Uterus (tissue), 2 donors: Measurements from ENCODE around the gene MPV17L.
"Not testable (repeated sequence)": the region's sequence is repeated elsewhere in the genome, so short reads cannot be mapped to it uniquely, and the experiment has no call there.

Experiments used
- CTCF ChIP-seq, 4 experiments: fragments of 200-600 bp in 2 of 4; fragments of 450-650 bp in 2 of 4; sonication (generic) in 2 of 4; IDR thresholded peaks; one replicate each; pipeline ENCODE4 v1.5.1; 2016 to 2019; ENCODE audit warnings: antibody characterized with exemption in 4 of 4, mild to moderate bottlenecking in 2 of 4, moderate library complexity in 1 of 4
- POLR2A ChIP-seq, 2 donors: fragments of 450-650 bp; IDR thresholded peaks; one replicate each; pipeline ENCODE4 v1.6.1; 2016; ENCODE audit warnings: antibody characterized with exemption in 2 of 2, mild to moderate bottlenecking in 1 of 2, moderate library complexity in 1 of 2

GRCh38 chr16:15352852-15353251 lies 42.7 kb upstream of the MPV17L start:
- not testable (repeated sequence) for TF ChIP-seq CTCF, POLR2A (IDR thresholded peaks at IDR 0.05)
